Ramos (cell line): ENCODE data around the gene ZBTB20.

ENCODE experiments used
- in situ Hi-C: fragments of 300-500 bp; cut with MboI; formaldehyde crosslinking; loops from one replicate; pipeline ENCODE4 v1.14.3; 2022; ENCODE audit warnings: low sequenced_read_pairs; ENCODE audit not compliant: unreplicated experiment

ZBTB20 gene

DNA sequence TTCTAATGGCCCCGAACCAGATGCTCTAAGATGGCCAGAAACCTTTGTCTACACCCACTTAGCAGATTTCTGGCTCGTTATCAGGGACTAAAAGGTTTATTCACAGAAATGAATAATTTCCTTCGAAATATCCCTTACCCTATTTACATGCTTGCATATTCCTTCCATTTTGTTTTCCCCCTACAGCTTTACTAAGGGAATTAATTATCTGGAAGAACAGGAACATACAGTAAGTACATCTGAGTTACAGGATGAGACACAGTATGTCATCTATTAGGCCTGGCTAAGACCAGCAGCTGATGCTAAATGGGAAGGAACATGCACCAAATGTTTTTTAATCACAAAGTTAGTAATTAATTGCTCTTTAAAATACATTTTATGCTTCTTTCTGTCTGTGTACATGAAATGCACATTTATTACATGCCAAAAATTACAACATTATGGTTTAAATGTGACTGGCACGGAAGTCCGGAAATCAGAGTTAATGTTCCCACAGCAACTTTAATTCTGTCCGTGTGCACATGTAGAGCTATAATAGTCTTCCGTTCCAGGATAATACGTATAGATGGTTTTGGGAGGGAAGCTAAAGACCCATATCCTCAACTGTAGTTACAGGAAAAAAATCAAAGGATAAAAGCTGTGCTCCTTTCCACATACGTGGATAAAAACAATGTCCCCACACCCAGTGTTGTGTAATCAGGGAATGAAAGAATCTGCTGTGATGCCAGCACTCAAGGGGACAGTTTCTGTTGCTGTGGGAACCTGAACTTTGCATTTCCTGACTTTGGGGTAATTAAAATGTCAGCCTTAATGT is 771.3 kb downstream of the ZBTB20 start:
- in situ Hi-C loops: no loop called here

DNA sequence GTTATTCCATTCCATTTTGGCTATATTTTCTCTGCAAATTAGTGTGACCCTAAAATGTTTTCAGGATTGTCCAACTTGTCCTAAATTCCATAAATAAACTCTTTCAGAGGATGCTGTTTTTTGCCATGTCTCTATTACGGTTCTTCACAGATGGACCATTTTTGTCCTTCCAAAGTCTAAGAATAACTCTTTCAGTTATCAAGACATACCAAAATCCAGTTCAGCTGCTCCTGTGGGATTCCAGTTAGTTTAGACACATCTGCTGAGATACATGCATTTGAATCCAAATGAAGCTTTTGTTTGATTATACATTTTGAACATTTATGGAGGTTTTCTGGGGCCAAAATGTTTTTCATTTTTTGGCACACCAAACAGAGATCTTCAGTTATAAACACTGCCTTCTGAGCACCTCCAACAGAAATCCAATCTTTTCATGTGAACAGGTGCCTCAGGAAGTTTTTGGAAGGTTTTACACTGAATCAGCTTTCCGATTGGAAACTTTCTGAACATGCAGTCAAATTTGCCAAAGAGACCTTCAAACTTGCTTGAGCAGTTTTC is 772.6 kb downstream of the ZBTB20 start:
- in situ Hi-C loops: no loop called here

DNA sequence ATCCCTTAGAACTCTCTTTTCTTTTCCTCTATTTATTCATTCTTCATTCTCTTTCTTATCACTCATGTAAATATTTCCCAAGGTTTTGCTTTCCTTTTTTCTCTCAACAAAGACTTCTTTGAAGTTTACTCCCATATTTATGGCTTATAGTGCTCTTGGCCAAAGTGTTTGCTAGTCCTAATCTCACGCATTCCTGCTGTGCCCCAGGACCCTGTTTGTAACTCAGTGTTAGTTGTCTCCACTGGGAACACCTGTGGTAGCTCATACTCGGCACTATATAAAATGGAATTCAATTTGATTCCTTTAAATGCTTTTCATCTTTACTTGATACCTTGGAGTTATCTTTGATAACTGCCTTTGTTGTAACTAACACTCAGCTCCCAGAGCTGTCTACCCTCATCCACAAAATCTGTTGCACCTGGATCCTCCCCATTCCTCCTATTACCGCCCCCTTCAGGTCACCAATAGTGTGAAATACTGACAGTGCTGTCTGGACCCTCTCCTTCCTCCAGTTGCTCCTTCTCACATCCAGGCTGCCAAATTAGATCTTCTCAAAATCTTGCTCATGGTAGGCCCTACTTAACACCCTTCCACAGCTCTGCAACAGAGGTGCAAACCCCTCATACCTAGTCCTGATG is 776.4 kb downstream of the ZBTB20 start:
- in situ Hi-C loops: no loop called here

DNA sequence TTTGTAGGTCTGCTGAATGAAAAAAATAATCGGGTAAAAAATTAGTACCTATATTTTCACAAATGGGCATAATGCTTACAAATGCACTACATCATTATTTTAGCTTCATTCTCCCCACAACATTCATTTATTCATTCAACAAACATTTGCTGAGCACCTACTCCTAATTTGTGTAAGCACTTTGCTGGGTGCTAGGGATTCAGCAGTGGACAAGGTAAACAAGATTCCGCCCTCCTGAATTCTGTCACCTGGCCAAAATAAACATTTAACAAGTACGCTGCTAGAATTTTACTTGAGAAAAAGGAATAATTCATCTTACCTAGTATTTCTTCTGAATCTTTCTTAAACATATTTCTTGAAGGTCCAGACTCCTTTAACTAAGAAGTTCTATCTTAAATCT is 781.2 kb downstream of the ZBTB20 start:
- in situ Hi-C loops: no loop called here

DNA sequence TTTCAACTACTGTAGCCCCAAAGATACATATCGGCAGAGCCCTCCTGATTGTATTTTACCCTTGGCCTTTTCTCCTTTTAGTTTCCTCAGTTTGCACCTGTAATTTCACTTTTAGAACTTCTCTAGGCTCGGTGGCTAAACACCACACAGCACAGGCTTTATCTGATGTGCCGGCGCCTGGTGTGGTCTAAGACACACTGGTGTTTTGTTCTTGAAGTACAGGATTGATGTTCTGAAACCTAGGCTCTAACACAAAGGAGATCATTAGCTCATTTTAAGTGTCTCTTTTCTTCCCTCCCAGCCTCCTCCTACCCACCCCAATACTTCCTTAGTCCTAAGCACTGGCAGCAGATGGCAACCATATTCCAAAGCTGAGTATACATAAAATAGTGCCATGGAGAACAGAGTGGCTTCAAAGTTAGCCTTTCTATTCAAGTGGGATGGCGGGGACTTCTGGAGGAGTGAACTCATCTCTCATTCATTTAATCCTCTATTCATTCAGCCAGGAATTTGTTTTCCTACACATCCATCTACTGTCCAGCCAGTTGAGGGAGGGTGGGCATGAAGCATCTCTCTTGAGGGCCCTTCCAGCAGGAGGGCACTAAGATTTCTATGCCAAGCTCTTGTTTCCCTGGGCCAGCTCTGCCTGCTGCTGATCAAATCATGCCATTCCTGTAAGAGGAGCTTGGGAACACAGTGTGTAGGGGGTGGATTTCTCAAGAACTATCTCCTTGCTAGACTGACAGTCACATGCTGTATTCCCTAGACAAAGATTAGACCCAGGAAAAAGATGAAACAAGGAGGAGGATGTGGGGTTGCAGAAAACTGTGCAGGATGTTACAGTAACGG is 782.1 kb downstream of the ZBTB20 start:
- in situ Hi-C loops: no loop called here

DNA sequence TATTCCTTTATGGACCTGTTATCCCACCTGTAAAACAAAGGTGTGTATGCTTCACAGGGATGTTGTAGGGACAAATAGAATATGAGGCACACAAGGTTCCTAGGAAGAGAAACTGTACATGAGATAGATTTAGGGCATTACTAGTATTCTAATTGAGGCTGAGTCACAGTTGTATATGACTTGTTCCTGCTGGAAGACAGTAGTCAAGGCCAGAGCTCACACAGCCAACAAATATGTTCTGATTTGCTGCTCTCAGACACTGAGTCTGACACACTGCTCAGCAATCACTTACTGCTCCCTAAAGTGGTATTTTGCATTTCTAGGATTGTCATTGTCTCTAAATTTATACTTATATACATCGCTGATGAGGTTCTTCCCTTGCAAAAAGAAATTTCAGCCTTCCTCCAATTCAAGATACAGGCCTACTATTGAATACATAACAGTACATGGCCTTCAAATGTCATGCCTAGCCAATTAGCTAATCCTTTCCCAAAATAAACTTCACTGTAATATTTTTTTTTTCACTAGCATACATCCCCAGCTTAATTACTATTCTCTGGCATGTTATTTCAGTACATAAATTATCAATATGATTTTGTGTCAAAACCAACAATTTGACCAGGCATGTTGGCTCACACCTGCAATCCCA is 783.4 kb downstream of the ZBTB20 start:
- in situ Hi-C loops: no loop called here

DNA sequence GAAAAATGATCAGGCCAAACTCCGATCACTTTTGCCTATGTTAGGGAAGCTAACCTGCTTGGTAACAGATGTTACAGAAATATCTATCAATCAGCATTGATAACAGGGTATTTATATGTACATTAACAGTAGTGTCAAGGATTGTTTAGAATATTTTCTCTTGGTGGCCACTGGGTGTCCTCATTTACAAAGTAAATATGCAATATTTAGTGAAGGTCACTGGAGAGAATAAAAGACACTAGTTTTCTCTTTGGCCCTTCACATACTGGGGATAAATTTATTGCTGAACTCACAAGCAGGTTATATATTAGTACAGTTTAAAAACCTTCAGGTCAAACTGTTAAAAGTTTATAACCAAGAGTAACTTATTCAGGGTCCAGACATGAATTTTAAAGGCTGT is 784.3 kb downstream of the ZBTB20 start:
- in situ Hi-C loops: no loop called here

DNA sequence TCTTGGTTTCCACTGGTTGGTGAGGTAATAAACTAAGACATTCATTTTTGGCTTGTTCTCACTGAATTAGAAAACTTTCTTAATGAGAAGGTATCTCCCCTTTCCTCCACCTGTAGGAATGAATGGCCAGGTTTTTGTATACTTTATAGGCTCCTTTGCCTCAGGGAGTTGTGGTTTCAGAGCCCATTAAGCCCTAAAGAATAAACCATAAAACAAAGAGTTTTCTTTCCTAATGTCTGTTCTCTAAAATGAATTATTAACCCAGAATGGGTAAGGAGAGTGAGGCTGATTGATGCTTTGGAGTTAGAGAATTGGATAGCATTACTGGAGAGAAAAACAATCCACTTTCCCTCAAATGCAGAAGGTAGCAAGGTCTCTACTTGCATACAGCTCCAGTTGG is 785.7 kb downstream of the ZBTB20 start:
- in situ Hi-C loops: no loop called here

DNA sequence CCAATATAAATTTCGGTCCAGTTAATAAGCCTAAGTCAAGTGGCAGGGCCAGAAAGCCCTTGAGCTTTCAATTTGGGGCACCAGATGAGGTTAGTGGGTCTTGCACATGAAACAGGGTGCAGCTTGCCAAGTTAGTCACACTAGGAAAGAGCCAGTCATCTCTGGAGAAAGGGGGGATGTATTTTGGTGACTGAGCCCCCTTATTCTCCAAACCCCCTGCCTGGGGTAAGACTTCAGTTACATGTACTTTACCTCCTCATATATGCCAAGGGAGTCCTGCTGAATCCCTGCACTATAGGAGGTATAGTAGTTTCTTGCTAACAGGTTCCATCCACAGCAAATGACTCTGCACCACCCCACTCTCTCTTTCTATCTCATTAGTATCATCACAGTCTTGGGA is 790.6 kb downstream of the ZBTB20 start:
- in situ Hi-C loops: no loop called here

DNA sequence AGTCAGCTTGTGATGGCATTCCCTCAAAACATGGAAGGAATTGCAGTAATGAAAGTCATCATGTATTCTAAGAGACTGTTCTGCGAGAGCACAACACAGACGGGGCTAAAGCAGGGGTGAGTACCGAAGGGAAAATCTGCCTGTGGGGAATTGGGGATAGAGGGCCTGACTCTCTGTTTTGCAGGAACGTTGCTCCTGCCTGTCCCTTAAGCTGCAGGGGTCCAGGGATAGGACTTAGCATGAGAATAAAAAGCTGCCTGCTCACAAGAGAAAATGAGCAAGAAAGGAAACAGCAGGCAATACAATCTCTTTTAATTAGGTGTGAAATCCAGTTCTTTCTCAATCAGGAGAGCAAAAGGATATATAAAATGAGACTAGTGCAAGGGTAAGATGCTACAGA is 791.0 kb downstream of the ZBTB20 start:
- in situ Hi-C loops: no loop called here

DNA sequence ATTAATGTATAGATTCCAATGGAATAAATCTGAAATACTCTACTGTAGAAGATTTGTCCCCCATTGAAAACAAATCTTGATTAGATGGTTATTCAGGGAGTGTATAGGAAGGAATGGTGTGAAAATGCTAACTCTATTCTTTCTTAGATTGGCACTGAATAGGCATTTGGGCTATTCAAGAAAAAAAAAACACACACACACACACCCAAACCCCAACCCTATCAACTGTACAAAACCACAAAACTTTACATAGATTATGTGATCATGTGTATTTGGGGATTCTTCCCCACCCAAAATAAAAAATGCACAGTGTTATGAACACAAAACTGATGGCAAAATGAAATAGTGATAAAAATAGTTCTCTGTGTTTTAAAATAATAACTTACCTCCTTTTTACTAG is 791.4 kb downstream of the ZBTB20 start:
- in situ Hi-C loops: no loop called here

DNA sequence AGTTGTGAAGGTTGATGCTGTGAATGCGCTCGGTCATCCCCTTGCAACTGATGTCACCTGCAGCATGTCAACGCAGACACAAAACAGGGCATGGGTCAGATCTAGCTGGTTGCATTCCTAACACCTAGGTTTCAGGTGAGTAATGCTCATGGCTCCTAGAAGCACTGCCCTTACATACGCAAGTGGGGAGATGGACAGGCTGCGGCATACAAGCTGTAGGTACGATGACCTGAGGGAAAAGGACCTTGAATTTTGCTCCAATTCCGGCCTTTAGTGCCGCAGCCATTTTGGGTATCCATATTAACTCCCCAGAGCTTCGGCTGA is 795.3 kb downstream of the ZBTB20 start:
- in situ Hi-C loops: no loop called here

DNA sequence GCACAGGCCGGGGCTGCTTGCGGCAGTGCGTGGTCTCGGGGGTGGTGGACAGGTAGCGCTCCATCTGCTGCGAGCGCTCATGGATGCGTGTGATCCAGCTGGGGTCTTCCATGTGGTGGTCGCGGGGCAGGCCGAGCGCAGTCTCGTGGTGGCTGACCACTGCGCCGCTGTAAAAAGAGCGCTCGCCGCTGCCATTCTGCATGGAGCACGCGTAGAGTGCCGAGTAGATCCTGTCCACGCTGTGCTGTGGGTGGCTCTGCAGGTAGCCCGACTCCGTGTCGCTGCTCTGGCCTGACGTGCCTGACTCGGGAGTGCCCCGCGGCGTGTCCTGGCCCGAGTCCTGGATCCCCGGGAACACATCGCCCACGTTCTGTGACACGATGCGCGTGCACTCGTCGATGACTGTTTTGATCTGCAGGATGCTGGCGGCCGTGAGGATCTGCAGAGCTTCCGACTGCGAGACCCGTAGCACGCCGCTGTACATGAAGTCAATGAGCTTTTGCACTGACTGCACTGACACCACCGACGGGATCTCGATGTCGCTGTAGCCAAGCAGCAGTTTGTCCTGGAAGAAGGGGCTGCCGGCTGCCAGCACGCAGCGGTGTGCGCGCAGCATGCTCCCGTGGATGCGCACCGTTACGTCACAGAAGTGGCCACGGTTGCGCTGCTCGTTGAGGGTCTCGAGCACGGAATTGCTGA is 795.8 kb downstream of the ZBTB20 start:
- in situ Hi-C loops: no loop called here

DNA sequence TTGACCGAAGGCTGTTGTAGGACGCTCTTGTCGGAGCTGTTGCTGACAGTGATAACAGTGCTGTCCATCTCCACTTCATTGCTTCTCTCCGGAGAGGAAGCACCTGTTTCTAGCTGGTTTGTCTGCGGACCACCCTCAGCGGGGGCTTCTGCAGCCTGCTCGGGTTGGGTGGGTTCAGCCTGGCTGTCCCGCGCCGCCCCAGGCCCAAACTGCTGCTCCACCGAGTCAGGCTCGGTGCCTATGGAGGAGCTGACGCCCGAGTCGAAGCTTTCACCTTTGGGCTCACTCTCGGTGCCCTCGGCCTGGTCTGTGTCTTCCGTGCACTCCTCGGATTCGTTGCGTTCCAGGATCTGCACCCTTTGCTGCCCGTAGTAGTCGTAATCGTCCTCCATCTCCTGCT is 796.4 kb downstream of the ZBTB20 start:
- in situ Hi-C loops: no loop called here

DNA sequence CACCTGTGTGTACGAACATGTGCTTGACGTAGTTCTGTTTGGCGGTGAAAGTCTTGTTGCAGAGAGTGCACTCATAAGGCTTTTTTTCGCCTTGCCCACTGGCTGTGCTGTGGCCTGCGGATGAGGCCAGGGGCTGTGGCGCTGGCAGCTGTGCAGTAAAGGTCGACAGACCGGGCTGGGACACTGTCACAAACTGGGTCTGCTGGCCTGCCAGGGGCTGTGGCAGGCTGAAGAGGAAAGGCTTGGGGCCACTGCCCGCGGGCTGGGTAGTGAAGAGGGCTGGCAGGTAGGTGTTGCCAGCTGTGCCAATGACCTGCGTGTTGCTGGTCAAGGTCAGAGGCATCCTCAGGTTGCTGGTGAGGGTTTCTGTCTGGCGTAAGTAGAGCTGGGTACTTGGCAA is 796.8 kb downstream of the ZBTB20 start:
- in situ Hi-C loops: no loop called here

DNA sequence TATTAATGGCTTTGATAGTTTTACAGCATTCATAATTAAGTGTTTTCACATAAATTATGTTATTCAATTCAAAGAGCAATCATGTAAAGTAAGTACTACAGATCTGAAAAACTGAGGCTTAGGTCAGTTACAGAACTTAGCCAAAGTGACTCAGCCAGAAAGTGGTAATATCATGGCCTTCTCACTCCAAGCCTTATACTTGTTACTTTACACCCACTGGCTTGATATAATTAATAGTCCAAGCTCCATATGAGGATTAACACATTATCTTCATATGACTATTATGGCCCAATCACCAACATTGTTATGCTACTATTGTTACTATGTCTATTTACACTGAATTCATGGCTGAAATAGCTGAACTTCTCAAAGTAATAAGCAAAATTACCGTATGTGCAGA is 802.6 kb downstream of the ZBTB20 start:
- in situ Hi-C loops: no loop called here

DNA sequence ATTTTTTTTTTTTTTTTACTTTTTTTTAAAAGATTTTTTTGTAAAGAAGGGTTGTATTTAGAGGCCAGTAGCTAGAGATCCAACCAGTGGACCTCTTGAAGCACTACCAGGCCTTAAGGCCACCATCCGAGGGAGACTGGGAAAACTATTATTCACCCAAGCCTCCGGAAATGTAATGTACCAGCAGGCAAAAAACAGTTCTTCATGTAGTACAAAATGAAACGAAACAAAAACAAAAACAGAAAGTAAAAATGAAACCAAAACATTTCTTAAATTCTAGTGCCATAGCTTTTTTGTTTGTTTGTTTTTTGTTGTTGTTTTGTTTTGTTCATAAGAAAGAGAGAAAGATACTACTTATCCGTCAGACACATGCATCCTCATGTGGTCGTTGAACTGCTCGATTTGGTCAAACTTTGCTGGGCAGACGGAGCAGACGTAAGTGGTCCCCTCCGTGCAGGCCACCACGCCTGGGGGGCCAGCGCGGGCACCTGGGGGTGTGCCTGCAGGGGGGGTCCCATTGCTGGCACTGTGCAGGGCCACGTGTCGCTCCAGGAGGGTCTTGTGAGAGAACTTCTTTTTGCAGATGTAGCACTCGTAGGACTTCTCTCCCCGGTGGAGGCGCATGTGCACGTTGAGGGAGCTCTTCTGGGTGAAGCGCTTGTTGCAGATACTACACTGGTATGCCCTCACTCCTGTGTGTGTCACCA is 808.3 kb downstream of the ZBTB20 start:
- in situ Hi-C loops: no loop called here

DNA sequence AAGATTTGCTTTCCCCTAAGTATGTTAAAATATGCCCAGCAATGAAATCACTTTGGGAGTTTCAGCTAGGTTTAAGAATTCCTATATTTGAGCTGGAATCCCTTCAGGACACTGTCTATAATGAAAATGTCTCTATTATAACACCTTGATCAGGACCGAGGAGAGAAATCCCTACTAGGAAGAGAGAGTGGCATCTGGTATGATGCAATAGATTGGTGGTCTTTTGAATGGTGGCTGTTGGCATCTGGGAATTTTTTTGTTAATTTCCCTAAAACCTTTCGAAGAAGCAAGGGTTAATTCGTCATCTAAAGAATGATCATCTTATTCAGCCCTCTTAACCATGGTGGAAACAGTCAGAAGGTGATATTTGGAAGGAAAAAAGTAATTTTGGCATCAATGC is 810.2 kb downstream of the ZBTB20 start:
- in situ Hi-C loops: no loop called here

DNA sequence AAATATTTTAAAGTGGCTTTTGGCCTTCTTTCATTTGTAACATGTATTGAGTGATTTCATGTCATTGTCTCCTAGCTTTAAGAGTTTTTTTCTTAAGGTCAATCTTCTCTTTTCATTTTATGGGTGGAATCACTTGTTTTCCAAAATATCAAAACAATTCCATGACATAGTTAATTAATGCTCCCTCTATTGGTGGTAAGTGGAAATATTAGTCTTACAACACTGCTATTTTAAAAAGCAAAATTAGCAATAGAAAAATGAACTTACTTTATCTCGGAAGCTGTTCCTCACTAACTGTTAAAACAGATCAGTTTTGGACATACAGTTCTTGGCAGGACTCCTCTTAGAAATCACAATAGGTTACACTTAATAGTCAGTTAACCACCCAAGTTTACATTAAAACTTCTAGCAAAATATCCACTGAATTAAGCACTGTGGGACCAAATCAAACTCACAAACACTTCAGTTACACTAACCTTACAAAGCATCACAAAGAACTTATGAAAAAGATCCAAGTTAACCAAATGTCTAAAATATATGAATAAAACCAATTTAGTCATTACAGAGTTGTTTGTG is 810.9 kb downstream of the ZBTB20 start:
- in situ Hi-C loops: no loop called here
